Esophagus squamous epithelium (tissue), 5 donors: Measurements from ENCODE around the gene CRABP2. TPM values are rescaled to one million over a fixed set of nuclear protein-coding genes. Genes with fewer than 3 reads are reported as not detected.
A peak's percentile ranks its signal among the peaks of the same experiment; 100 is the strongest.

Experiments
- DNase-seq: peaks from one replicate; lab custom pipeline; 2025; lab: John Stamatoyannopoulos, UW
- H3K27ac ChIP-seq, 4 donors: fragments of 200-600 bp; sonication (generic); one replicate each; pipeline ENCODE4 v1.5.1; 2016 to 2019; ENCODE audit warnings: mild to moderate bottlenecking in 1 of 4
- H3K27me3 ChIP-seq, 4 donors: fragments of 200-600 bp; sonication (generic); 1 replicate in 3 of 4; 2 replicates in 1 of 4; pipeline versions ENCODE4 v1.5.1 to v1.6.0; 2017 to 2021; ENCODE audit warnings: antibody characterized with exemption in 1 of 4
- H3K36me3 ChIP-seq, 3 donors: fragments of 200-600 bp; sonication (generic); one replicate each; pipeline ENCODE4 v1.5.1; 2016 to 2019
- H3K4me1 ChIP-seq, 3 donors: fragments of 200-600 bp; sonication (generic); one replicate each; pipeline ENCODE4 v1.5.1; 2017 to 2019
- H3K4me3 ChIP-seq, 4 donors: fragments of 200-600 bp; sonication (generic); 1 replicate in 3 of 4; 2 replicates in 1 of 4; pipeline ENCODE4 v1.5.1; 2016 to 2019; ENCODE audit warnings: mild to moderate bottlenecking in 2 of 4, moderate library complexity in 1 of 4
- H3K9me3 ChIP-seq, 3 donors: fragments of 200-600 bp; sonication (generic); one replicate each; pipeline ENCODE4 v1.5.1; 2016 to 2019
- CTCF ChIP-seq, 6 experiments: fragments of 450-650 bp in 4 of 6; fragments of 200-600 bp in 2 of 6; sonication (generic) in 2 of 6; IDR thresholded peaks; one replicate each; pipeline ENCODE4 v1.5.1; 2016 to 2019; ENCODE audit warnings: antibody characterized with exemption in 6 of 6, mild to moderate bottlenecking in 4 of 6, moderate library complexity in 4 of 6
- POLR2A ChIP-seq, 4 donors: fragments of 450-650 bp; IDR thresholded peaks; one replicate each; pipeline ENCODE4 v1.6.1; 2017; ENCODE audit warnings: antibody characterized with exemption in 4 of 4, mild to moderate bottlenecking in 4 of 4, moderate library complexity in 3 of 4
- WGBS, 2 donors: methylation state at CpG; one replicate each; pipeline ENCODE4 v1.1.5; 2018; 5-methylcytosine and 5-hydroxymethylcytosine counted together
- intact Hi-C: fragments of 100-400 bp; cut with DNase I; formaldehyde crosslinking; loops from one replicate; pipeline ENCODE4 v1.15.0; 2022
- total RNA-seq, 4 donors: library from RNA; depleted of rRNA; stranded (reverse); fragments of >200 nt; gene quantifications; one replicate each; pipeline ENCODE4 v1.1.0, GENCODE V29; 2016
- donor health status: DM: yes; HTN: yes; CAD: no.

Gene CRABP2
- total RNA-seq, 4 donors from 2014 or later = 149 to 916 (median 441) TPM

GRCh38 chr1:156725683-156726280, 20.4 kb upstream of the CRABP2 start:
- H3K36me3 ChIP-seq = peaks cover 13 to 48% (median 19%) of the 10 kb centered on the region in 3 donors
- peak; percentile 85 to 96 (median 92) for TF ChIP-seq CTCF (IDR thresholded peaks at IDR 0.05)
- no peak for TF ChIP-seq POLR2A (IDR thresholded peaks at IDR 0.05)
- no peaks in the 10 kb centered on the region for H3K9me3 ChIP-seq
- H3K4me3 ChIP-seq = peak overlapping the region; percentile 6 to 85 (median 53)
- WGBS, 2 donors = 7 to 8% methylated on average over 18 of the region's 18 CpGs
- intact Hi-C loops = loop anchor here (5.0 kb wide), 1 partner anchor 33 kb away; no protein-coding TSS in a partner anchor
- H3K4me1 ChIP-seq = peaks cover 20 to 62% (median 34%) of the 10 kb centered on the region in 3 donors
- no peaks in the 10 kb centered on the region for H3K27me3 ChIP-seq
- no peak for DNase-seq
- peak overlapping the region; percentile 24 to 97 (median 29) for H3K27ac ChIP-seq

GRCh38 chr1:156721535-156721934, 16.2 kb upstream of the CRABP2 start:
- TF ChIP-seq POLR2A (IDR thresholded peaks at IDR 0.05) = no peak
- no peak for TF ChIP-seq CTCF (IDR thresholded peaks at IDR 0.05)
- Histone ChIP-seq H3K9me3 (no peaks in the 10 kb centered on the region), H3K4me1 (peaks cover 8 to 31% (median 17%) of the 10 kb centered on the region in 3 donors), H3K27ac (no peak overlapping the region), H3K4me3 (no peak overlapping the region), H3K27me3 (no peaks in the 10 kb centered on the region), H3K36me3 (peaks cover 13 to 60% (median 19%) of the 10 kb centered on the region in 3 donors)
- 93% methylated on average over 2 of the region's 4 CpGs; no CpG with 5 or more reads in 1 of the 2 donors for WGBS, 2 donors
- no peak for DNase-seq
- intact Hi-C loops = no loop called here

GRCh38 chr1:156721131-156721530, 15.7 kb upstream of the CRABP2 start:
- Histone ChIP-seq H3K36me3 (peaks cover 13 to 60% (median 19%) of the 10 kb centered on the region in 3 donors), H3K27ac (no peak overlapping the region), H3K27me3 (no peaks in the 10 kb centered on the region), H3K4me1 (peaks cover 3 to 29% (median 13%) of the 10 kb centered on the region in 3 donors), H3K4me3 (no peak overlapping the region), H3K9me3 (no peaks in the 10 kb centered on the region)
- no CpG with 5 or more reads among the region's 2 CpGs for WGBS, 2 donors
- TF ChIP-seq POLR2A (IDR thresholded peaks at IDR 0.05) (no peak), CTCF (IDR thresholded peaks at IDR 0.05) (no peak)
- intact Hi-C loops = no loop called here
- DNase-seq = no peak

- TF ChIP-seq POLR2A (IDR thresholded peaks at IDR 0.05) = no peak
- TF ChIP-seq CTCF (IDR thresholded peaks at IDR 0.05) = no peak
- 45 to 82% methylated on average over 4 of the region's 4 CpGs for WGBS, 2 donors
- intact Hi-C loops = no loop called here
Observed at GRCh38 chr1:156717351-156717750, 12.0 kb upstream of the CRABP2 start.

GRCh38 chr1:156714830-156715229, 9.4 kb upstream of the CRABP2 start:
- peaks cover 0 to 4% (median 0%) of the 10 kb centered on the region in 3 donors for H3K36me3 ChIP-seq
- H3K27me3 ChIP-seq = no peaks in the 10 kb centered on the region
- TF ChIP-seq CTCF (IDR thresholded peaks at IDR 0.05) (no peak), POLR2A (IDR thresholded peaks at IDR 0.05) (no peak)
- intact Hi-C loops = no loop called here
- H3K4me1 ChIP-seq = peaks cover 26 to 41% (median 32%) of the 10 kb centered on the region in 3 donors
- 83 to 88% methylated on average over 3 of the region's 3 CpGs for WGBS, 2 donors
- H3K9me3 ChIP-seq = no peaks in the 10 kb centered on the region
- no peak overlapping the region for H3K4me3 ChIP-seq
- H3K27ac ChIP-seq = no peak overlapping the region
- DNase-seq = no peak

More at GRCh38 chr1:156717351-156717750, 12.0 kb upstream of the CRABP2 start:
- no peak overlapping the region for H3K27ac ChIP-seq
- peaks cover 3 to 16% (median 6%) of the 10 kb centered on the region in 3 donors for H3K4me1 ChIP-seq
- H3K9me3 ChIP-seq = no peaks in the 10 kb centered on the region
- H3K27me3 ChIP-seq = no peaks in the 10 kb centered on the region
- peaks cover 0 to 28% (median 0%) of the 10 kb centered on the region in 3 donors for H3K36me3 ChIP-seq
- DNase-seq = no peak
- H3K4me3 ChIP-seq = no peak overlapping the region
